ENCODE data around the gene NUP85.

The NUP85 gene

DNA sequence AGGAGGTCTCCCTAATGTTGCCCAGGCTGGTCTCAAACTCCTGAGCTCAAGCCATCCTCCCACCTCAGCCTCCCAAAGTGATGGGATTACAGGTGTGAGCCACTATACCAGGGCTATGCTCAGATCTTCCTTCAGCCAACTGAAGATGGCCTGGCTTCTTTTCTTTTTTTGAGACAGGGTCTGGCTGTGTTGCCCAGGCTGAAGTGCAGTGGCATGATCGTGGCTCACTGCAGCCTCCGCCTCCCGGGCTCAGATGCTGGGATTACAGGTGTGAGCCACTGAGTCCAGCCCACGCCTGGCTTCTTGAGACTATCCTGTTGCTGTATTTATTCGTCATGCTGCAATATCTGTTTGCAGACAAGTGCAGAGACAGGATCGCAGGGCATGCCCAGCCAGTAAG, 79.6 kb downstream of the NUP85 start:
- DNase-seq (ENCODE audit: low read depth, low spot score), result no peak
- TF ChIP-seq POLR2AphosphoS5 (IDR thresholded peaks at IDR 0.05; ENCODE audit: borderline replicate concordance, low read depth, low read length) (no peak), EZH2 (IDR thresholded peaks at IDR 0.05) (no peak), FOXP2 (optimal IDR thresholded peaks at IDR 0.05; ENCODE audit: control extremely low read depth, extremely low read length, insufficient read depth) (no peak)
- no peak overlapping the region for H3K4me3 ChIP-seq
- peaks cover 5% of the 10 kb centered on the region; the same call in 1 of the 2 replicates for H3K36me3 ChIP-seq (ENCODE audit: insufficient read depth, low read length)
- no peaks in the 10 kb centered on the region for H3K9me3 ChIP-seq (ENCODE audit: low read depth, low read length)
- no peak overlapping the region for H3K27ac ChIP-seq
- H3K9ac ChIP-seq (ENCODE audit: insufficient read length), result no peak overlapping the region
